HG03135 (cell line): ENCODE measurements around the gene ANKHD1.

Experiments
- ATAC-seq: cut with Tn5 transposase; IDR thresholded peaks from one replicate; pipeline ENCODE4 v1.9.1; 2021; ENCODE audit warnings: mild to moderate bottlenecking, moderate library complexity; ENCODE audit not compliant: unreplicated experiment

Gene ANKHD1

DNA sequence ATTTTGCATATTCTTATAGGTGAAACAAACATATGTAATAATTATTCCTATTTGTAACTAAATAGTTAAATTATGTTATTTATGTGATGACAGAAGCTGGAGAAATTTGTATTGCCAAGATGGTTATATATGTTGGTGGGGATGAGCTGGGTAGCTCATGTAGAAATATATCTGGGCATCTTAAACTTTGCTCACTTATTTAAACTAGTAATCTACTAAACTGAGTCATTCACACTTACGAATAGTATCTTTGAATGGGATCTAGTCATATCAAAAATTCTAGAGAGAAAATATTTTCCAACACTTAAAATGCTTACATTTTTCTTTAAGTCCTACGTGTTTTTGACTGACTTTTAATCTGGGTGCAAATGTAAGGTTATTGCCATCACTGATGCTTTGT lies 101.2 kb downstream of the ANKHD1 start:
- ATAC-seq = no peak

DNA sequence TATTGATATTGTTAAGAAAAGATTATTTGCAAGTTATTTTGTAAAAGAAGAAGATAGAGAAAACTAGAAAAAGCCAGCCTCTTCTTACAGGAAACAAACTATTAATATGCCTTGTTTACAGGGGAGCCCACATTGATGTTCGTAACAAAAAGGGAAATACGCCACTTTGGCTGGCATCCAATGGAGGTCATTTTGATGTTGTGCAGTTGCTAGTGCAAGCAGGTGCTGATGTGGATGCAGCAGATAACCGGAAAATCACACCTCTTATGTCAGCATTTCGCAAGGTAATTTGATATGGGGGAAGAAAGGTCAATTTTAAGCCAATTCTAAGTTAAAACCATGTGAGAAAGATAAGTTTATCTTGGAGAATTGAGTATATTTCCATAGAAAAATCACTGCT lies 108.3 kb downstream of the ANKHD1 start:
- ATAC-seq = no peak

DNA sequence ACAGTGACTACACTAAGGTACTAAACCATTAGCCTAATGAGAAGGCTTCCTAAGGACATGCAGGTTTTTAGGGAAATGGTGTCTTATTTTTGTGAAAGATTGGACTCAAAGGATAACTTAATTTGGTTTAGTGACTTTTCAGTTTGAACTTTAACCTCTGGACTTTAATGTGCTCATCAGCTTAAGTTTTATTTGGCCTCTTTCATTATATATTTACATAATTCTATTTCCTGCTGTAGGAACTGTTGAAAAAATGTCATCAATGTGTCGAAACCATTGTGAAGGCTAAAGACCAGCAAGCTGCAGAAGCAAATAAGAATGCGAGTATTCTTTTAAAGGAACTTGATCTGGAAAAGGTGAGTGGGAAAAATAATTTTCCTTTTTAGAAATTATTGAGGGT lies 111.5 kb downstream of the ANKHD1 start:
- no peak for ATAC-seq

DNA sequence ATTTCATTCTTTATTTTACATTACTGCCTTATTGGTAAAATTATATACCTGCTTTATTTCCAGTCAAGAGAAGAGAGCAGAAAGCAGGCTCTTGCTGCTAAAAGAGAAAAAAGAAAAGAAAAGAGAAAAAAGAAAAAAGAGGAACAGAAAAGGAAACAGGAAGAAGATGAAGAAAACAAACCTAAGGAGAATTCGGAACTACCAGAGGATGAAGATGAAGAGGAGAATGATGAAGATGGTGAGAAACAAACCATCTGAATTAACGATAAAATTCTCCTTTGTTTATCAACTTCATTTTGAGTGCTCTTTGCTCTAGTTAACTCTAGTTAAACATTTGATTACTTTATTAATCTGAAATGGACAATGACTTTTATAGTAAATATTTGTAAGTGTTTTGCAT lies 122.4 kb downstream of the ANKHD1 start:
- ATAC-seq = no peak

DNA sequence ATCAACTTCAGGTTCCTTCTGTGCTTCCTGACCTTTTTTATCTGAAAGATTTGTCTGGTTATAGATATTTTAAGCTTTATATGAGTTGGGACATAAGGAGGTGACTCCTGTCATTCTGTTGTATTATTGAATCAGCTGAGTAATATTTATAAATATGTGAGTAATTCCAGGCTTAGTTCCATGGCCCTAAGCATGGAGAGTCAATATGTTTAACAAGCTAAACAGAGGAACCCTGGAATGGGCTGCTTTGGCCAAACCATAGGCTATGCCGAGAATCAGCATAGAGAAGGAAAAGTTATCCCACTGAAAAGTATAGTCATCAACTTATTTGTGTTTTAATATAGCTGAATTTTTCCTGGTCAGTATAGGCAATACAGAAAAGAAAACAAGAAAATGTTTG lies 138.6 kb downstream of the ANKHD1 start:
- no peak for ATAC-seq

DNA sequence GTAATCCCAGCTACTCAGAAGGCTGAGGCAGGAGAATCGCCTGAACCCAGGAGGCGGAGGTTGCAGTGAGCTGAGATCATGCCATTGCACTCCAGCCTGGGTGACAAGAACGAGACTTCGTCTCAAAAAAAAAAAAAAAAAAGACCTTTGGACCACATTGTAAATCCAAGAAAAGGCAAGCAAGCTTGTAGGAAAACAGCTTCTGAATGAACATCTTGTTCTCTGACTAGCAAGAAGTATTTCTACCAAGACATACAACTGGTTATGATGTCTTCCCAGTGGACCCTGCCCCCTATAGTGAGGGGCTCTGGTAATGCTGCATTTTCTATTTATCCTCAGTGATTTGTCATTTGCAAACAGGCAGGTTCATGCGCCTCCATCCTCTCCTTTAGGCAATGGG lies 141.3 kb downstream of the ANKHD1 start:
- ATAC-seq = no peak

DNA sequence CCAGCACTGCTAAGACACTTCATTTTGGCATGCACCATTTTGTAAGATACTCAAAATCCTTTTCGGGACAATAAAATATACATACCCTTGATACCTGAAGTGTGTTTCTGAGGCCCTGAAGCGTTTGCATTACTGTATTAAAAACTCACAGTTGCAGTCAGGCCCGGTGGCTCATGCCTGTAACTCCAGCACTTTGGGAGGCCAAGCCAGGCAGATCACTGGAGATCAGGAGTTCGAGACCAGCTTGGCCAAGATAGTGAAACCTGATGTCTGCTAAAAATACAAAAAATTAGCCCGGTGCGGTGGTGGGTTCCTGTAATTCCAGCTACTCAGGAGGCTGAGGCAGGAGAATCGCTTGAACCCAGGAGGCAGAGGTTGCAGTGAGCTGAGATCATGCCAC lies 143.4 kb downstream of the ANKHD1 start:
- ATAC-seq = no peak

DNA sequence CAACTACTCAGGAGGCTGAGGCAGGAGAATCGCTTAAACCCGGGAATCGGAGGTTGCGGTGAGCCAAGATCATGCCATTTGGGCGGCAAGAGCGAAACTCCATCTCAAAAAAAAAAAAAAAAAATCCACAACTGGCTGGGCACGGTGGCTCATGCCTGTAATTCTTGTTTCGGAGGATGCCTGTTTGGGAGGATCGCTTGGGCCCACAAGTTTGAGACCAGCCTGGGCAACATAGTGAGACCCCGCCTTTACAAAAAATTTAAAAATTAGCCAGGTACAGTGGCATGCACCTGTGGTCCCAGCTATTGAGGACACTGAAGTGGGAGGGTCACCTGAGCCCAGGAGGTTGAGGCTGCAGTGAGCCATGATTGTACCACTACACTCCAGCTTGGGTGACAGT lies 144.0 kb downstream of the ANKHD1 start:
- no peak for ATAC-seq

DNA sequence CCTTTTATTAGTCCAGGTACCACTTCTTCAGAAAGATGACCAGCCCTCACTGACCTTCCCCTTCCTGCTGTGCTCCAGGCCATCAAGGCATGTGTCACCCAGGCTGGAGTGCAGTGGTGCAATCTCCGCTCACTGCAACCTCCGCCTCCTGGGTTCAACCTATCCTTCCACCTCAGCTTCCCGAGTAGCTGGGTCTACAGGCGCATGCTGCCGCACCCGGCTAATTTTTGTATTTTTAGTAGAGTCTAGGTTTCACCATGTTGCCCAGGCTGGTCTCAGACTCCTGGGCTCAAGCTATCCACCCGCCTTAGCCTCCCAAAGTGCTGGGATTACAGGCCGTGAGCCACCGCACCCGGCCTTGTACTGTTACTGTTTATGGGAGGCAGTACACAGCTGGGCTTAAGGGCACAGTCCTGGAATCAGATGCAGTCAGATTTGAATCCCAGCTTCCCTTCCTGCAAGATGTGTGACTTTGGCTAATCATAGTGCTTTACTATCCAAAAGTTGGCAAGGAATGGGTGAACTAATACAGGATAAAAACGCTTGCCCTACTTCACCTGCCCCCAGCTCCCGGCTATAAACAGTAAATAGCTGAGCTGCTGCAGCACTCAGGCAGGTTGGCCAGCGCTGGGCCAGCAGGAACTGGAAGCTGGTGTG lies 145.3 kb downstream of the ANKHD1 start:
- no peak for ATAC-seq

DNA sequence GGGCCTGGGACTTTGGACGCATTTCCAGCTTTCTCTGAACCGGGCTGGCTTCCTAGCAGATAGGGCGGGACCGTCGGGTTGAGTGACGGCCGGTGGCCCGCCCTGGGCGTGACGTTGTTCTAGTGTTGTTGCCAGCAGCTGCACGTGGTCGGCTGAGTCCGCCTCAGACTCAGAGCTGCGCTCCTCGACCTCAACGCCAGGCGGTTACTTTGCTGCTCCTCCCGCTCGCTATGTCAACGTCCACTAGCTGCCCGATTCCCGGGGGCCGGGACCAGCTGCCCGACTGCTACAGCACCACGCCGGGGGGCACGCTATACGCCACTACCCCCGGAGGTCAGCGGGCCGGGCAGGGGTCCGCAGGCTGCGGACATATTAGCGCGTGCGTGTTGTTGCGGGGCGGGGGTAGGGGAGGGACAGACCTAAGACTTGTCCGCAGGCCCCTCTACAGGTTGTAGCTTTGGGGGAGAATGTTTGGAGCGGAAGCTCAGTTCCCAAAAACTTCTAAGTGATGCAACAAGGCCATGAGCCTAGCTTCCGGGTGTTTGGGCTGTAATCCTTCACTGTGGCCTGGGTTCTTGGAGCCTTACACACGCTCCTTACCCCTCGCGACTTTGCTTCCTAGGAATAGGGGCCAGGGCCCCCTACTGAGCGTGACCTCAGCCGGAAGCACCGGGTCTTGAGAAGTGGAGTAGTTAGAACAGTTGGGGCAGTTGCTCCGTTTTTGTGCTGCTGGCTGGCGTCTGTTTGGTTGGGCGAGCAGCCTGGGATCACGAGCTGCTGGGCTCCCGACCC lies 146.1 kb downstream of the ANKHD1 start, which contains the start of gene EIF4EBP3:
TSS of gene EIF4EBP3 (plus strand) at position 155 of the 792 bp plus-strand sequence. CDS start at position 231, 76 bp downstream.
- ATAC-seq = peak; percentile 99

DNA sequence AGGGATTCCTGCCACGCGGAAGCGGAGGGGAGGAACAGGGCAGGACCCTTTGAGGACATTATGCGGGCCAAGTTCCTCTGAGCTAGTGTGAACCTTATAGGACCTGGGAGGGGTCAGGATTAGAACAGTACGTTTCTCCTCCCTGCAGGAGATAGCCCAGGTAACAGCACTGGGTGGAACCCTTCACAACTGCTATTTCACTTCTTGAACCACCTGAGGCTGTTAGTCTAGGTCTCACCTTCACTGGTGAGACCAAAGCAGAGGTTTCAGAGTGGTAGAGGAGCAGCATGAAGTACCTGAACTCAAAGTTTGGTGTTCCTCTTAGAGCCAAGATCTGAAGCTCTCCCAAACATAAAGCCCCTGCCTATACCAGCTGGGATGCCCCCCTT lies 146.7 kb downstream of the ANKHD1 start:
- no peak for ATAC-seq

DNA sequence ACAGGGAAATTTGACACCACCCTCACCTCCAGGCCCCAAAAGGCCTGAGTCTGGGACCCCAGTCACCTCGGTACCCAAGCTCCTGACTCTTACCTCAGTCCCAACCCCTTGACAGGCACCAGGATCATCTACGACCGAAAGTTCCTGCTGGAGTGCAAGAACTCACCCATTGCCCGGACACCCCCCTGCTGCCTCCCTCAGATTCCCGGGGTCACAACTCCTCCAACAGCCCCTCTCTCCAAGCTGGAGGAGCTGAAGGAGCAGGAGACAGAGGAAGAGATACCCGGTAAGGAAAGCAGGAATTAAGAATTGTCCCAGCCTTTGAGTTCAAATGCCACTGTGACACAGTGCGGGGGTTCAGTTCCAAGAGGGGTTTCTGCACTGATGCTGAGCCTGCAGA lies 147.2 kb downstream of the ANKHD1 start:
- ATAC-seq = no peak

DNA sequence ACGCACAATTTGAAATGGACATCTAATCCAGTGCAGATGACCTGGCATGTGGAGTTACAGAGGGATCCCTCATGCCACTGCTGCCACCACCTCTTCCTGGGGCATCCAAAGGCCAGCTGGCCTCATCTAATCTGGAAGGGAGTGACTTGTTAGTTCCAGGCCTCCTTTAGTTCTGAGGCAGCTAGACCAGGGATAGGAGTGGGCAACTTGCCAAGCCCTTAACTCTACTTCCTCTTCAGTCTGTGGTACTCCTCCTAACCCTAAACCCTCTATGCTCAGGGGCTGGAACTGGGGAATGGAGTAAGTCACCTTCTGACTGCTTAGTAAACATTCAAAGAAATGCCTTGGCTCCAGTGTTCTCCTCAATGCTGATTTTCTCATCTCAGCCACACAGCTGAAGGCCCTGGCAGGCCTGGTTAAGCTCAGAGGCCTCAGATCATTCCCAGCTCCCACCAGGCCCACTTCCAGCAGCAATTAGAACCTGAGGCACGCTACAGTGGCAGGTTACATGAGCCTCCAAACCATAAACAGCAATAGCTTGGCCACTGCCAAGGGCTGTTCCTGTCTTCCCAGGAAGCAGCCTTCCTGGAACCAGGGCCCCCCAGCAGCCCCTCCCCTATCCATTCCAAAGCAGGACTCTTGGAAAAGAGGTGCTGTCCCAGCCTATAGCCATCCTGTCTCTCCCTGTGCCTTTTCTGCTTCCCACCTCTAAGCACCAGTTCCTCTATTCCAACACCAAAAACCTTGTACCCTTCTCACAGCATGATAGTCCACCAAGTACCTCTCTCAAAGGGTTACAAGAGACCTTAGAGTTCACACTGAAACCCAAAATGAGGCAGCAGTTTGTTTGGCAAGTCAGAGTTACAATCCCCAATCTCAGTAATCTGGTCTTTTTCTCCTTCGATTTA lies 147.9 kb downstream of the ANKHD1 start:
- no peak for ATAC-seq

DNA sequence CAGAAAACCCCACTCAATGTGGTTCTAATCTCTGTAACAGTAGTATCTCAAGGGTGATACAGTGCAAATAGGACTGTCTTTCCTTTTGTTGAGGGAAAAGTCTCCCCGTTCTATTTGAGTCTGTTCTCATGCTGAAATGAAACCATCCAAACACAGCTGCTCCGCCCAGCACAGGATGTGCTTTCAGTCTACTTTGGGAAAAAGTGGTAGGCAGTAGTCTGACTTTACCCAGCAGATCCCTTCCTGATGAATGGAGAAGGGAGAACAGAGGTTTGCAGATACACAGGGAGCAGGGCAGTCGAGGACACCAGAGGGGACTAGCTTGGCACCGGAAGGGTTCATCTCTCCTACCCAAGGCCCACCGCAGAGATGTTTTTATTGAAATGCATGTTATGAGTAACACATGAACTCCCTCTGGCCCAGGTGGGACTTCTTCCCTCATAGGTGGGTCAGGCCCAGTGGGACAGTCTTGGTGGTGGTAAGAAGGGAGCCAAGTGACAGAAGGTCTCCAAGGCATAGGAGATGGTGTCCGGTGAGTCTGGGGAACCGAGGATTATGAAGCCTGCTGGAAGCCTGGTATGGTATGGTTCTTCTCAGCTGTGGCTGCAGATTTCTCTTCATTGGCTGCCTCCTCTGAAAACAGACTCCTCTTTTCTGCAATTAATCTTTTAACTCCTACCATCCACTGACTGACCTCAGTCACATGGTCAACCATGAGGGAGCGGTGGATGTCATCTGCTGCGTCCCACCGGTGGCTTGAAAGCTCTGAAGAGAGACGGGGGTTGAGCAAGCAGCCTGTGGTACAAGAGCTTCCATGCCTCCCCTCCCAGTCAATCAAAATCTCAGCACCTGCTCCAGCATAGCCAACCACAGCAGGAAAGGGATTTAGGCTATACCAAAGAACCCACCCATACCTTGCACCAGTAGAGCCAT lies 148.8 kb downstream of the ANKHD1 start:
- no peak for ATAC-seq

DNA sequence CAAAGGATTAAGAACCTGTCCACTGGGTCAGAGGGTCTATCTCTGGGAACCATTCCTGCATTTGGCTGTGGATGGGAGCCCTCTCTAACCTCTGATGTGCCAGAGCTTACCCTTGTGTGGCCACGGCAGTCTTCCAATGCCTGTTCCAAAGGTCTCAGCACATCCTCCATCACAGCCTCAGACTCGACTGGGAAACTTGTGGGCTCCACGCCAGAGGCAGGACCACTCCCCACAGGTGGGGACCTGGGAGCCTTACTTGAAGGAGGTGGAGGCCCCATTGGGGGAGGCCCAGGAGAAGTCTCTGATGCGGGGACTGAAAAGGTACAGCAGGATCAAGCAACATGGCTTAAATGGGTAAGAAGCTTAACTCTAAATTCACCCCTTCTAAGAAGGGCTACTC lies 150.2 kb downstream of the ANKHD1 start:
- ATAC-seq = no peak

DNA sequence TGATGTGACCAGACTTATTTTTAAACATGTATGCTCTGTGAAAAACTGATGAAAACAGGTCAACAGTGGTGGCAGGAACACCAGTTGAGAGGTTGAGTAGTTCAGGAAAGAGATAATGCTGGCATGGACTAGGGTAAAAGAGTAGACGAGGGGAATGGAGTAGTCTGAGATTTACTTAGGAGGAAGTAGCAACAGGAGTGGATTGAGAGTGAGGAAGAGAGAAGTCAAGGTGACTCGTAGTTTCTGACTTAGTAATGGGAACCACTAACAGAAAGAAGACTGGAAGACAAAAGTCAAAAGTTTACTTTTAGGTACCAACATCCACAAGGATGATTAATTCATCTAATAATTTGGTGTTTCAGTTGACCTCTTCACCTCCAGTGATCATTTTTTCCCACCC lies 152.0 kb downstream of the ANKHD1 start:
- ATAC-seq = no peak

DNA sequence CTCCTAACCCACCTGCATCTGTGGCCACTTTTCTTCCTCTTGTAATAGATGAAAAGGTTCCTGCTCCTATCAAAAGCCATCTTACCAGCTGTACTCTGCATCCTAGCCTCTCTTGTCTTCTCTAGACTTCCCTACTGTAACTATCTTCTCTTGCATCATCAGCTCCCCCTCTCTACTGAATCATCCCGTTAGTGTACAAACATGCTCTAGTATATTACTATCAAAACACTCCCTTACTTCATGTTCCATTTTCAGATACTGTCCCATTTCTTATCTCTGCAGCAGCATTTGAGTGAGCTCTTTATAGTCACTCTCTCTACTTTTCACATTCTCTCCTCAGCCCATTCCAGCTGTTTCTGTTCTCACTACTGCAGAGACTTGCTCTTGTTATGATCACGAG lies 152.8 kb downstream of the ANKHD1 start:
- ATAC-seq = no peak

DNA sequence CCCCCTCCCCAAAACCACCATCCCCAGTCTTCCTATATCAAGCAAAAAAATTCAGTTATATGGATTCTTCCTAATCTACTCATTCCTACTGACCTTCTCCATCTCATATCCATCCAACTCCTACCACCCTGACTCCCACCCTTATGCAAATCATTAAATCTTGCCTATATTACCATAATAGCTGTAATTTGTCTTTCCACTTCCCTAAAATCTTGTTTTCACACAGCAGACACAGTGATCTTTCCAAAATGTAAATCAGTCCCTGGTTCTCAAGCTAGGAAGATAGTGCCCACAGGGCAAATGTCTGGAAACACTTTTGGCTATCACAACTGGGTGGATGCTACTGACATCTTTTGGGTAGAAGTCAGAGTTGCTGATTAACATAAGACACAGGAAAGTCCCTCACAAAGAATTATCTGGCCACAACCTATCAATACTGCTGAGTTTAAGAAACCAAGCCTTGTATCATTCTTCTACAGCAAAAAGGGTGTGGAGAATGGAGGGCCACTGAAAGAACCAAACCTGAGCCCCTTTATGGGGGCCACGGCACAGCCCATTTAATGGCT lies 154.2 kb downstream of the ANKHD1 start:
- no peak for ATAC-seq

DNA sequence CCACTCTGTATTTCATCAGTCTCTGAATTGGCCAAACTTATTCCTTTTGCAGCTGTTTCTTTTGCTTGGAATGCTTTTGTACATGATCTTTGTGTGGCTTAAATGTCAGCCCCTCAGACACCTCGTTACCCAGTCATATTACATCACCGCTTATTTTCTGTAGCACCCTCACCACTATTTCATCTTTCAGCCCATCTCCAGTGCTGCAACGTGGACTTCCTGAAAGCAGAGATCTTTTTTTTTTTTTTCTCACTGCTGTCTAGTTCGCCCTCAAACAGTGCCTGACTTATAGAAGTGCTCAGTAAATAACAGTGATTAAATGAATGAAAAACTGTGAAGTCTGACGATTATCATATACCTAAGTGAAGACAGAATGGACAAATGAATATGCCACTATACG lies 154.8 kb downstream of the ANKHD1 start:
- no peak for ATAC-seq

DNA sequence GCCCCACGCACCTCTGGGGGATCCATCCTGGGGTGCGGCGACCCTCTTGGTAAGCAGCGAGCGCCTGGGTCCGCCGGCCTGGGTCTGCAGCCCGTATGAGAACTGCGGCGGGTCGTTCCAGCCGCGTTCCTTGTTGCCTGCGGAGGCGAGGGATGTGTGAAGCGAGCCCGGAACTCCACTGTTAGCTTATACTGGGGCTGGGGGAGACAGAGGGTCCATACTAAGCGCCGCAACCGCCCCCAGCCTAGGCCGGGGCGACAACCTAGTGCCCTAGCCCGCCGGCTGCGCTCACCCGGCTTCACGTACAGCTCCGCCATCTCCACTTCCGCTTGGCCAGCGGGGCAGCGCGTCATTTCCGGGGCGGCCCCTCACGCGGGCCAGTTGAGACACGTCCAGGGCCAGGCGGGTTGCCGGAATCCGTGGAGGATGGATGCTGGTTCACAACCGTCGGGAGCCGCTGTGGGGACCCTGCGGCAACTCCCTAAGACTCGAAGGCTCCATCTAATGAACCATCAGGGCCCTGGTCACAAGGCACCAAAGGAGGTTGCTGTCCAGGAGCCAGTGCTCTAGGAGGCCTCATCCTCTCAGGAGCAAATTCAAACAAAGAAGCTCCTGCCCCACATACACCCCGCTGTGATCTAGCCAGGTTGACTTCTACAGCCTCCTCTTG lies 155.6 kb downstream of the ANKHD1 start, which contains the start of gene SRA1:
TSS of gene SRA1 (minus strand) at position 338 of the 670 bp plus-strand sequence. CDS start at position 317, 21 bp downstream.
- peak; percentile 97 for ATAC-seq
